ENCODE data around the gene CTNNB1.

DNA sequence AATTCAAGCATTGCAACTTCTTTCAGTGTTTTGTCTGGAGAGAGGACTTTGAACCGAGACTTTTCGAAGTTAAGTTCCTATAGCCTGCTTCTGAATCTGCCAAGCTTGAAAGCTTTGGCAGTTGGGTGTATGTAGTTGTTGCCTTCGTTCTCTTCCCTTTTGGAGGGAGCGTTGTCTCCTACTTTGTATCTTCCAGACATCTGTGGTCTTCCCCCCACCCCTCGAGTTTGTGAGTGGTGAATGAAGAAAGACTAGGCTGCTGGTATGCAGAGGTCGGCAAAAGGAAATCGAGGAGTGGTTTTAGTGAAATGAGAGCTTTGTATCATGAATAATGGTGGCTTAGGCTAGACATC, 1.3 kb downstream of the CTNNB1 start:
- TF ChIP-seq POLR2A (IDR thresholded peaks at IDR 0.05), result no peak
- TF ChIP-seq CTCF (IDR thresholded peaks at IDR 0.05), result no peak

Measured in adrenal gland (tissue), 5 donors.